Measurements from ENCODE around the gene SERPINB11. TPM values are rescaled to one million over a fixed set of nuclear protein-coding genes. Genes with fewer than 3 reads are reported as not detected.

The SERPINB11 gene
- total RNA-seq, 1 donor from 2014 or later, result 0.77 TPM

DNA sequence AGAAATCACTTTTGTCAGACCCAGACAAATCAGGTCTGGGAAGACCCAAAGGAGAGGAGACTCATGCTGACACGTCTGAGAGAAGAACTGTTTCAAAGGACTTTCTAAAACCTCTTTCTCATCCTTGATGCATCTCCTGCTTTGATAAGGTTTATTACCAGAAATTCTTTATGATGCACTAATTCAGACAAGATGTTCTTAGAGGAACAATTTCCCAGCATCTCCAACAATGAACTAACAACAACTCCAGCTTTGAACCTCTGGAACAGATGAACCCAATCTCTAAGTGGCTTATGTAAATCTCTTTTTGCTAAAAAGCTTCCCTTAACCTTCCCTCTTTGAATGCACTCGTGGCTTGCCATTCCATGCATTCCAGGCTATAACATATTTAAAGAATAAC is 15.9 kb upstream of the SERPINB11 start:
- DNase-seq (no peak), ATAC-seq (no peak)
- TF ChIP-seq, protein P1, sequence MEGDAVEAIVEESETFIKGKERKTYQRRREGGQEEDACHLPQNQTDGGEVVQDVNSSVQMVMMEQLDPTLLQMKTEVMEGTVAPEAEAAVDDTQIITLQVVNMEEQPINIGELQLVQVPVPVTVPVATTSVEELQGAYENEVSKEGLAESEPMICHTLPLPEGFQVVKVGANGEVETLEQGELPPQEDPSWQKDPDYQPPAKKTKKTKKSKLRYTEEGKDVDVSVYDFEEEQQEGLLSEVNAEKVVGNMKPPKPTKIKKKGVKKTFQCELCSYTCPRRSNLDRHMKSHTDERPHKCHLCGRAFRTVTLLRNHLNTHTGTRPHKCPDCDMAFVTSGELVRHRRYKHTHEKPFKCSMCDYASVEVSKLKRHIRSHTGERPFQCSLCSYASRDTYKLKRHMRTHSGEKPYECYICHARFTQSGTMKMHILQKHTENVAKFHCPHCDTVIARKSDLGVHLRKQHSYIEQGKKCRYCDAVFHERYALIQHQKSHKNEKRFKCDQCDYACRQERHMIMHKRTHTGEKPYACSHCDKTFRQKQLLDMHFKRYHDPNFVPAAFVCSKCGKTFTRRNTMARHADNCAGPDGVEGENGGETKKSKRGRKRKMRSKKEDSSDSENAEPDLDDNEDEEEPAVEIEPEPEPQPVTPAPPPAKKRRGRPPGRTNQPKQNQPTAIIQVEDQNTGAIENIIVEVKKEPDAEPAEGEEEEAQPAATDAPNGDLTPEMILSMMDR (IDR thresholded peaks at IDR 0.05), result no peak
- Histone ChIP-seq H3K36me3 (no peaks in the 10 kb centered on the region), H3K4me1 (no peaks in the 10 kb centered on the region), H3K9me3 (no peaks in the 10 kb centered on the region), H3K27me3 (ENCODE audit: low read depth) (no peaks in the 10 kb centered on the region), H3K4me3 (no peak overlapping the region), H3K27ac (no peak overlapping the region)
- intact Hi-C loops (cut with DNase I), result no loop called here

DNA sequence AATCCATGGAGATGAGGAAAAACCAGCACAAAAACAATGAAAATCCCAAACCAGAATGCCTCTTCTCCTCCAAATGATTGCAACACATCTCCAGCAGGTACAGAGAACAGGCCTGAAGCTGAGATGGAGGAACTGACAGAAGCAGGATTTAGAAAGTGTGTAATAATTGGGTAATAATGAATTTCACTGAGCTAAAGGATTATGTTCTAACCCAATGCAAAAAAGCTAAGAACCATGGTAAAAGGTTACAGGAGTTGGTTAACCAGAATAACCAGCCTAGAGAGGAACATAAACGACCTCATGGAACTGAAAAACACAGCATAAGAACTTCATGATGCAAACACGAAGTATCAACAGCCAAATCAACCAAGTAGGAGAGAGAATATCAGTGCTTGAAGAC is 13.7 kb upstream of the SERPINB11 start:
- H3K36me3 ChIP-seq, result no peaks in the 10 kb centered on the region
- ATAC-seq, result no peak
- no peak for DNase-seq
- no peaks in the 10 kb centered on the region for H3K9me3 ChIP-seq
- H3K27me3 ChIP-seq (ENCODE audit: low read depth), result no peaks in the 10 kb centered on the region
- H3K4me3 ChIP-seq, result no peak overlapping the region
- intact Hi-C loops (cut with DNase I), result no loop called here
- H3K27ac ChIP-seq, result no peak overlapping the region
- TF ChIP-seq, protein P1 (IDR thresholded peaks at IDR 0.05), result no peak
- no peaks in the 10 kb centered on the region for H3K4me1 ChIP-seq

DNA sequence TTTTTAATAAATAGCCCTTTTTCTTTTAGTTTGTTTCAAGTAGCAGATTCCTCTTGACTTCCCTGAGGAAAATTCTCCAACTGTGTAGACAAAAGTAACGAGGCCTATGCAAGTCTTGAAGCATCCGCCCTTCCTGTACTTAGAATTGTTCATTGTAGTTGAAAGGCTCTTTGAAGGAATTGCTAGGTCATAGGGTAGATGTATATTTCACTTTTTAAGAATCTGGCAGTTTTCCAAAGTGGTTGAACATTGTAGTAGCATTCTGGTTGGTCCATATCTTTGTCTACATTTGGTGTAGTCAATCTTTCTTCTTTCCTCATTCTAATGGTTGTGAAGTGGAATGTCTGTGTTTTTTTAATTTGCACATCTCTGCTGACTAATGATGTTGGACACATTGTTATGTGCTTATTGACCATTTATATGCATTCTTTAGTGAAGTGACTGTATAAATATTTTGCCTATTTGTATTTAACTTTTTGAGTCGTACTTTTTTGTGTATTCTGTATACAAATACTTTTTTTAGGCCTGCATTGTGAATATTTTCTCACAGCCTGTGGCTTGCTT is 5.6 kb upstream of the SERPINB11 start:
- H3K4me1 ChIP-seq, result no peaks in the 10 kb centered on the region
- H3K27me3 ChIP-seq (ENCODE audit: low read depth), result no peaks in the 10 kb centered on the region
- no peaks in the 10 kb centered on the region for H3K36me3 ChIP-seq
- no peak for DNase-seq
- intact Hi-C loops (cut with DNase I), result no loop called here
- H3K27ac ChIP-seq, result no peak overlapping the region
- no peaks in the 10 kb centered on the region for H3K9me3 ChIP-seq
- TF ChIP-seq, protein P1 (IDR thresholded peaks at IDR 0.05), result no peak
- H3K4me3 ChIP-seq, result no peak overlapping the region
- ATAC-seq, result no peak

DNA sequence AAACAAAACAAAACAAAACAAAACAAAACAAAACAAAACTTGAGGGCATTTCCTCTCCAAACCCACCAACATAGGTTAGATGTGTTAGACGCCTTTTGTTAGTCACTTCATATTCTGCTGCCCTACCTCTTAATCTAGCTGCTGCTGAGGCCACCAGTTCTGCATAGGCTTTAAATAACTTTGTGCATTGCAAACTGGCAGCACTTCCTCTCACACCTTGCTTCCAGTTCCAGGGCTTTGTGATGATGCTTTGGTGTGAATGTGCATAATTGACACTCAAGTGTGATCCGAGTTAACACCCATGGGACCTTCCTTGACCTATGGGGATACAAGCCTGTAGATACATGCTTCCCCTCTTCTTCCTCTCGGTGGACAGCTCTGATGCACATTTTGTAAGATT is 2.3 kb upstream of the SERPINB11 start:
- H3K9me3 ChIP-seq, result no peaks in the 10 kb centered on the region
- TF ChIP-seq, protein P1 (IDR thresholded peaks at IDR 0.05), result no peak
- H3K4me1 ChIP-seq, result no peaks in the 10 kb centered on the region
- no peak for DNase-seq
- no peak overlapping the region for H3K27ac ChIP-seq
- no peak for ATAC-seq
- intact Hi-C loops (cut with DNase I), result no loop called here
- no peak overlapping the region for H3K4me3 ChIP-seq
- H3K36me3 ChIP-seq, result no peaks in the 10 kb centered on the region
- no peaks in the 10 kb centered on the region for H3K27me3 ChIP-seq (ENCODE audit: low read depth)

DNA sequence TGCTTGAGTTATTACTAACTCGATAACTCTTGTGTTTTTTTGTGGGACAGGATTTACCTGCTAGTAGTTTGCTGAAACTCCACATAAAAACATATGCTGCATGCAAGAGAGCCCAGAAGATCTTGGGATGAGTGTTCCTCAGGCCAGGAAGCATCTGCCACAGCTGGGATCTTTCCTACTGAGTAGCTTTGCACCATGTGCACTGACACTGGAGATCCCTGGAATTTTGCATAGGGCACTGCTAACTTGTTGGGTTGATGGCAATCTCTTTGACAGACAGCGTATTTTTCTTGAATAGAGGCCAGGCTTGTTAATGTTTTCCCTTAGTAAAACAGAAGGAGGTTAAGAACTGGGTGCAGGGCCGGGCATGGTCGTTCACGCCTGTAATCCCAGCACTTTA is 808 bp upstream of the SERPINB11 start:
- intact Hi-C loops (cut with DNase I), result no loop called here
- no peaks in the 10 kb centered on the region for H3K36me3 ChIP-seq
- H3K27me3 ChIP-seq (ENCODE audit: low read depth), result no peaks in the 10 kb centered on the region
- no peaks in the 10 kb centered on the region for H3K9me3 ChIP-seq
- no peak overlapping the region for H3K27ac ChIP-seq
- H3K4me1 ChIP-seq, result no peaks in the 10 kb centered on the region
- TF ChIP-seq, protein P1 (IDR thresholded peaks at IDR 0.05), result no peak
- ATAC-seq (no peak), DNase-seq (no peak)
- no peak overlapping the region for H3K4me3 ChIP-seq

DNA sequence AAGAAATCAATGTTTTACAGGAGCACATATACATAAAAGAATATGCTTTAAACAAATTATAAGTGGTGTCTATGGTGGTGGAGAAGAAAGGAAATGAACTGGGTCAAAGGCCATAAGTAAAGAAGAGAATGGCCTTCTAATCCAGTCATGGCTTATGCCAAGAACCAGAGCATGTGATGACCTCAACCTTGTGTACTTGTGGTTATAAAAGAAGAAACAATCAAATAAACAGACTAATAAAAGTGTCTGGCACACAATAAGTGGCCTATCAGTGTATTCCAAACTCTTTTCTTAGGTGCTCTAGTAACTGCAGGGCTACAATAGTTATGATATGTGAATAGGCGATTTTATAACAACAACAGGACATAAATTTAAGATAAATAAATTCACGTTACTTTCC is 2.6 kb downstream of the SERPINB11 start:
- ATAC-seq (no peak), DNase-seq (no peak)
- H3K36me3 ChIP-seq, result no peaks in the 10 kb centered on the region
- H3K27me3 ChIP-seq (ENCODE audit: low read depth), result no peaks in the 10 kb centered on the region
- H3K4me3 ChIP-seq, result no peak overlapping the region
- no peaks in the 10 kb centered on the region for H3K9me3 ChIP-seq
- intact Hi-C loops (cut with DNase I), result no loop called here
- TF ChIP-seq, protein P1 (IDR thresholded peaks at IDR 0.05), result no peak
- H3K4me1 ChIP-seq, result no peaks in the 10 kb centered on the region
- no peak overlapping the region for H3K27ac ChIP-seq

All from lower lobe of right lung (tissue), 2 donors.